HepG2 (cell line): Measurements from ENCODE around the gene TSGA10IP. TPM values are rescaled to one million over a fixed set of nuclear protein-coding genes. Genes with fewer than 3 reads are reported as not detected.

Experiments used
- ARID5B ChIP-seq: IDR thresholded peaks from 2 replicates; pipeline ENCODE4 v1.4.0; 2020; ENCODE audit warnings: mild to moderate bottlenecking, missing genetic modification reagents
- DMAP1 ChIP-seq: IDR thresholded peaks from 2 replicates; pipeline ENCODE4 v1.6.1; 2016
- FLYWCH1 ChIP-seq: sonication (generic); formaldehyde crosslinking; IDR thresholded peaks from 2 replicates; pipeline ENCODE4 v1.8.1; 2023; ENCODE audit warnings: mild to moderate bottlenecking, missing genetic modification reagents
- HHEX ChIP-seq: IDR thresholded peaks from 2 replicates; pipeline ENCODE4 v1.6.1; 2016; ENCODE audit warnings: control low read depth
- LBX2 ChIP-seq: sonication (generic); formaldehyde crosslinking; IDR thresholded peaks from 2 replicates; pipeline ENCODE4 v1.5.0; 2020; ENCODE audit warnings: missing genetic modification reagents, mild to moderate bottlenecking, borderline replicate concordance
- MLXIP ChIP-seq: sonication (generic); formaldehyde crosslinking; IDR thresholded peaks from 2 replicates; pipeline ENCODE4 v1.9.0; 2021; ENCODE audit warnings: missing genetic modification reagents, borderline replicate concordance
- MYPOP ChIP-seq: sonication (generic); formaldehyde crosslinking; IDR thresholded peaks from 2 replicates; pipeline ENCODE4 v1.8.1; 2023; ENCODE audit warnings: mild to moderate bottlenecking, moderate library complexity, missing genetic modification reagents
- PAF1 ChIP-seq: IDR thresholded peaks from 2 replicates; pipeline ENCODE4 v1.6.1; 2016; ENCODE audit warnings: missing genetic modification reagents, missing compliant biosample characterization
- YEATS2 ChIP-seq: sonication (generic); formaldehyde crosslinking; IDR thresholded peaks from 2 replicates; pipeline ENCODE4 v1.4.0; 2020; ENCODE audit warnings: missing genetic modification reagents, borderline replicate concordance
- ZBTB49 ChIP-seq: sonication (generic); formaldehyde crosslinking; IDR thresholded peaks from 2 replicates; pipeline ENCODE4 v1.4.0; 2020; ENCODE audit warnings: missing genetic modification reagents, borderline replicate concordance
- ZHX1 ChIP-seq: sonication (generic); formaldehyde crosslinking; IDR thresholded peaks from 2 replicates; pipeline ENCODE4 v1.8.1; 2022; ENCODE audit warnings: low read depth, mild to moderate bottlenecking, missing genetic modification reagents
- ZNF460 ChIP-seq: sonication (generic); formaldehyde crosslinking; IDR thresholded peaks from 2 replicates; pipeline ENCODE4 v1.5.1; 2020; ENCODE audit warnings: missing genetic modification reagents, mild to moderate bottlenecking, borderline replicate concordance
- ZNF567 ChIP-seq: sonication (generic); formaldehyde crosslinking; IDR thresholded peaks from 2 replicates; pipeline ENCODE4 v1.8.1; 2023; ENCODE audit warnings: mild to moderate bottlenecking, missing genetic modification reagents, borderline replicate concordance
- ZNF775 ChIP-seq: sonication (generic); formaldehyde crosslinking; IDR thresholded peaks from 2 replicates; pipeline ENCODE4 v1.4.0; 2020; ENCODE audit warnings: missing genetic modification reagents, mild to moderate bottlenecking, moderate library complexity, borderline replicate concordance
- polyA plus RNA-seq, 8 experiments: library from polyadenylated mRNA; depleted of rRNA in 3 of 8; stranded (reverse) in 7 of 8; unstranded in 1 of 8; fragments of >200 nt; fragmentation: Illumina TruSeq in 4 of 8; extraction: Trizol in 4 of 8; gene quantifications; 2 replicates each; pipeline versions ENCODE4 v1.2.1 to v1.2.3, GENCODE V29; 2011 to 2016; ENCODE audit warnings: low read depth in 4 of 8, missing spikeins in 1 of 8, mixed read lengths in 1 of 8; ENCODE audit not compliant: insufficient read depth in 1 of 8
- total RNA-seq, 5 experiments: library from RNA; depleted of rRNA; stranded (reverse); fragments of >200 nt; fragmentation: Illumina TruSeq; extraction: Trizol; gene quantifications; 2 replicates each; pipeline ENCODE4 v1.2.3, GENCODE V29; 2016; ENCODE audit warnings: low read depth in 1 of 5

Gene TSGA10IP
- total and polyA plus RNA-seq, 2 of the 13 experiments (the other 11 are each of a cell fraction or from before 2014, with no cell fraction given): not detected

- TF ChIP-seq ZBTB49: no peak
- TF ChIP-seq ARID5B (CRISPR knock-in tag): peak; percentile 48; the same call in 1 of the 2 replicates
- TF ChIP-seq DMAP1 (CRISPR knock-in tag): peak; percentile 90
- no peak for TF ChIP-seq ZNF460
- TF ChIP-seq ZNF567 (CRISPR knock-in tag): no peak
- TF ChIP-seq MYPOP (CRISPR knock-in tag): peak; percentile 51; the same call in 1 of the 2 replicates
- TF ChIP-seq ZNF775 (CRISPR knock-in tag): no peak
- TF ChIP-seq YEATS2 (CRISPR knock-in tag): no peak
- TF ChIP-seq ZHX1 (CRISPR knock-in tag): no peak
- no peak for TF ChIP-seq FLYWCH1 (CRISPR knock-in tag)
- no peak for TF ChIP-seq HHEX (CRISPR knock-in tag)
- peak; percentile 54; the same call in 1 of the 2 replicates for TF ChIP-seq LBX2 (CRISPR knock-in tag)
- no peak for TF ChIP-seq PAF1 (CRISPR knock-in tag)
- no peak for TF ChIP-seq MLXIP (CRISPR knock-in tag)
These were observed 45.7 kb upstream of the TSGA10IP start (continued) for GRCh38 chr11:65899356-65900124.
